Mammary epithelial cell (primary cell): ENCODE results near the gene FILIP1L.

ENCODE experiments used
- EZH2 ChIP-seq: IDR thresholded peaks from 2 replicates; pipeline ENCODE4 v1.6.1; 2012; ENCODE audit warnings: low read length, inconsistent platforms, borderline replicate concordance
- TF ChIP-seq, protein P1 (sequence below), 2 donors: IDR thresholded peaks in 1 of 2; conservative IDR thresholded peaks in 1 of 2; 2 replicates each; pipeline ENCODE4 v1.5.1; 2011 to 2012; ENCODE audit warnings: inconsistent platforms in 2 of 2, low read length in 2 of 2, mild to moderate bottlenecking in 2 of 2, control low read depth in 1 of 2, low read depth in 1 of 2; ENCODE audit not compliant: insufficient read depth in 1 of 2; ENCODE audit errors: extremely low read depth in 1 of 2

DNA sequence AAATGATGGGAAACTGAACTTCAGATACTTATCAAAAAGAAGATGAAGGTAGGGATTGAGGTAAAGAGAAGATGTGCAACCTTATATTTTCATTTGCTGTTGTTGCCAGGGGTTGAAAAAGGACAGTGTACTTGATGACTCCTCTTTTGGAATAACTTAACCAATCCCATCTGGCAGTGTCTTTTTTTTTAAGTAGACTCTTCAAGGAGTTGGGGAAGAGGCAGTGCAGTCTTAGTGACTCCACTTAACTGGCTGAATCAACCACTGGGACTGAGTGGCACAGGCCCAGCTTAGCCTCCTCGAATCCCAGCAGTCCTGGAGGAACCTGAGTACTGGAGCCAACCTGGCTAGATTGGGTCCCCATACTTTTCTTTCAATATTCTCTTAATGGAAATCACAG lies 27.3 kb upstream of the FILIP1L start:
- TF ChIP-seq, protein P1, sequence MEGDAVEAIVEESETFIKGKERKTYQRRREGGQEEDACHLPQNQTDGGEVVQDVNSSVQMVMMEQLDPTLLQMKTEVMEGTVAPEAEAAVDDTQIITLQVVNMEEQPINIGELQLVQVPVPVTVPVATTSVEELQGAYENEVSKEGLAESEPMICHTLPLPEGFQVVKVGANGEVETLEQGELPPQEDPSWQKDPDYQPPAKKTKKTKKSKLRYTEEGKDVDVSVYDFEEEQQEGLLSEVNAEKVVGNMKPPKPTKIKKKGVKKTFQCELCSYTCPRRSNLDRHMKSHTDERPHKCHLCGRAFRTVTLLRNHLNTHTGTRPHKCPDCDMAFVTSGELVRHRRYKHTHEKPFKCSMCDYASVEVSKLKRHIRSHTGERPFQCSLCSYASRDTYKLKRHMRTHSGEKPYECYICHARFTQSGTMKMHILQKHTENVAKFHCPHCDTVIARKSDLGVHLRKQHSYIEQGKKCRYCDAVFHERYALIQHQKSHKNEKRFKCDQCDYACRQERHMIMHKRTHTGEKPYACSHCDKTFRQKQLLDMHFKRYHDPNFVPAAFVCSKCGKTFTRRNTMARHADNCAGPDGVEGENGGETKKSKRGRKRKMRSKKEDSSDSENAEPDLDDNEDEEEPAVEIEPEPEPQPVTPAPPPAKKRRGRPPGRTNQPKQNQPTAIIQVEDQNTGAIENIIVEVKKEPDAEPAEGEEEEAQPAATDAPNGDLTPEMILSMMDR (conservative IDR thresholded peaks at IDR 0.05 in 1 of 2, IDR thresholded peaks at IDR 0.05 in 1 of 2; ENCODE audit: extremely low read depth in 1 of 2, insufficient read depth in 1 of 2, low read depth in 1 of 2, low read length in 2 of 2) = no peak
- TF ChIP-seq EZH2 = no peak
